GM19467 (cell line): Measurements from ENCODE around the gene CFL1.
"Not testable (repeated sequence)": the region's sequence is repeated elsewhere in the genome, so short reads cannot be mapped to it uniquely, and the experiment has no call there.

ENCODE experiments used
- ATAC-seq: cut with Tn5 transposase; IDR thresholded peaks from one replicate; pipeline ENCODE4 v1.9.1; 2021; ENCODE audit warnings: mild to moderate bottlenecking, moderate library complexity; ENCODE audit not compliant: unreplicated experiment

The CFL1 gene

DNA sequence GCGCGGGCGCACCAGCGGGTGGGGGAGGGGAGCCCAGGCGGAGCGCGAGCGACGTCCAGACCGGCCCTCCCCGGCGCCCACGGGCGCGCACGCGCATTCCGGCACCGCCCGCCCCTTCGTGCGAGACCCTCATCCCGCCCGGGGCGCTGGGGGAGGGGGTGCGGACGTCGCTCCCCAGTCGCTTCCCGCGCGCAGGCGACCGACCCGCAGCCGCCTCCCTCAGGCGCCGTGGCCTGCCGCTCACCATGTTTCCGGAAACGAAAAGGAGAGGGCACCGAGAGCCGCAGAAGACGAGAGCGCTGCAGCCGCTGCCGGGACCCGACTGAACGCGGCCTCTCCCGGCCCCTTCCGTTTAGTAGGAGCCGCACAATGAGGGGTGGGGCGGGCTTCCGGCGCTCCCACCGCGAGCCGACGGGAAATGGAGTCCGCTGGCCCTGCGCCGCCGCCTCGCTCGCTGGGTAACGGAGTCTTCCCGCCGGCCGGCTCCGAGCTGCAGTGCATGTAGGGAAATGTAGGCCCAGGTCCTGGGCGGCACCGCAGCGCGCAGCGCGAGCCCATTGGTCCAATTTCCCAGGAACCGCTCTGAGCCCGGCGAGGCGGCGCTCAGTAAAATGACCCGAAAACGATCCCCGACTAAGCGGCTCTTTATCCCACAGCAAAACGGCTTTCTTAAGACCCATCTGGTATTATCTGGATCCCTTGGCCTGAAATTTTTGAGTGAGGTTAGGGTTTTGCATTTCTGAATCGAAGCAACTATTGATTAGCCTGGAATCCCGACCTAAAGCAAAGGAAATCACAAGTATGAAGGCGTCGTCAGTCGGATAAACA lies at the start of gene CFL1:
Gene CFL1, minus strand, starts transcription at position 328 of the 828 bp plus-strand sequence. Its CDS starts 81 bp downstream, at position 247.
- ATAC-seq = peak; percentile 44

DNA sequence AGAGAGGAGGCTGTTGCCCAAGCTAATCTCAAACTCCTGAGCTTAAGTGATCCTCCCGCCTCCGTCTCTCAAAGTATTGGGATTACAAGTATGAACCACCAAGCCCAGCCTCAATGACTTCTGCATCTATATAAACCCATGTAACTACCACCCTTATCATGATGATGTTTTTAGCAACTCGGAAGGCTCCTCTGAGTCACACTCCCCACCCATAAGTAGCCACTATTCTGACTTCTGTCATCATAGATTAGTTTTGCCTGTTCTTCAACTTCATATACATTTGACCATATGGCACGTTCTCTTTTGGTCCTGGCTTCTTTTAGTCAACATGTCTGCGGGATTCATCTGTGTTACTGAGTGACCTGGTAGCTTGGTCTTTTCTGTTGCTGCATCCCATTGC lies 48.6 kb upstream of the CFL1 start:
- ATAC-seq = no peak

DNA sequence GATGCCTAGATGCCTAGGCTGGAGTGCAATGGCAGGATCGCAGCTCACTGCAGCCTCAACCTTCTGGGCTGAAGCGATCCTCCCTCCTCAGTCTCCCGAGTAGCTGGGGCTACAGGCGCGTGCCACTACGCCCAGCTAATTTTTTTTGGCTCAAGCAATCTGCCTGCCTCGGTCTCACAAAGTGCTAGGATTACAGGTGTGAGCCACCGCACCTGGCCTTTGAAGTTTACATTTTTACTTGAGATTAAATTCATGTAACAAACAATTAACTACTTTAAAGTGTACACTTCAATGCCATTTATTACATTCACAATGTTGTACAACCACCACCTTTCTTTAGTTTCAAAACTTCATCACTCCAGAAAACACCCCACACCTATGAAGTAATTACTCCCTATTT lies 45.7 kb upstream of the CFL1 start:
- no peak for ATAC-seq

DNA sequence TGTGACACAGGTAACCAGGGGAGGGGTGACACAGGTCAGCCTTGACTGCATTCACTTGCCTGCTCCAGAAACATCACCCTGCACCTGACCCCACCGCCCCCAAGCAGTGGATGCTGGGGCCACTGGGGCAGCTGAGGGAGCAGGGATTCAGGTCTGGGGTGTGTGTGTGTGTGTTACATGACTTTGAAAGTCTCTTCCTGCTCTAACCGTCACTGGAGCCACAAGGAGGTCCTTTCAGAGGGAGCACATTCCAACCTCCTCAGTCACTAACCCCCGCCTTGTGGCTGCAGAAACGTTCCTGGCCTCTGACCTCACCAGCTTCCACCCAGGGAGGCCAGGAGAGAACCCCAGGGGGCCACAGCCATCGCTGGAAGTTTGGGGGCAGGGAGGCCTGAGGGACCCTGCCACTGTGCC lies 45.1 kb upstream of the CFL1 start:
- ATAC-seq = no peak

DNA sequence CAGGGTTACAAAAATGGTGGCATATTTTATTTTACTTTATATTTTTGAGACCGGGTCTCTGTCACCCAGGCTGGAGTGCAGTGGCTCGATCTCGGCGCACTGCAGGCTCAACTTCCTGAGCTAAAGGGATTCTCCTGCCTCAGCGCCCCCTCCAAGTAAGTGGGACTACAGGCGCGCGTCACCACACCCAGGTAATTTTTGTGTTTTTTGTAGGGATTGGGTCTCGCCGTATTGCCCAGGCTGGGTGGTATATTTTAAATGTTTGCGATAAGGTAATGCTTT lies 42.9 kb upstream of the CFL1 start:
- no peak for ATAC-seq

DNA sequence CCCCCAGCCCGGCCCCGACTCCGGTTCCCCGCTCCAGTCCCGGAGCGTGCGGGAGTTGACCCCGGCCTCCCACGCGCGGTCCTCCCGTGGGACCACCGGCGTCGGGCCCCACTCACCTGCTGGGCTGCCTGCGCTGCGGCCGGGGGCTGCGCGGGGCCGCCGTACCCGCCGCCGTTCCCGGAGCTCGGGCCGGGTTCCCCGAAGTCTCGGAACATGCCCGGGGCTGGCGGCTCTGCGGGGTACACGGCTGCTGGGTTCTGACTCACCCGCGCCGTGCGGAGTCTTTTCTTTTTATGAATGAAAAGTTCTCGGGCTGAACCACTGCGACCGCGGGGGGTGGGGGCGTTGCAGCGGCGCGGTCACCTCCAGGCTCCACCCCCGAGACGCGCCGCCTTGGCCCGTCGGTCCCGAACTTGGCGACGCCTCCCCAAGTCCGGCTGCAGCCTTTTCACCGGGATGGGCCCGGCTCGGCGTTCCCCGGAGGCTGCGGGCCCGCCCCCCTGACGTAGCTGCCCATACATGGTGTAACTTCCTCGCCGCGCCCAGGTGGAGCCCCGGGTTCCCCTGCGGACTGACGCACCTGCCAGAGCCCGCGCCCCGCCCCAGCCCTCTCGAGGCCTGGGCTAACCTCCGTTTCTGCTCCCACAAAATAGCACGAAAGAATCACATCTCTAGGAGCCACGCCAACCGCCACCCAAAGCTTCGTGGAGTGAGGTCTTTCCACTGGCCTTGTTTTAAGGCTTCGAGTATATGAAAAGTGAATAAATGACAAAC lies 42.3 kb upstream of the CFL1 start, which contains the start of gene FOSL1:
Gene FOSL1, minus strand, starts transcription at position 264 of the 774 bp plus-strand sequence. Its CDS starts 49 bp downstream, at position 215.
- ATAC-seq = peak; percentile 70

DNA sequence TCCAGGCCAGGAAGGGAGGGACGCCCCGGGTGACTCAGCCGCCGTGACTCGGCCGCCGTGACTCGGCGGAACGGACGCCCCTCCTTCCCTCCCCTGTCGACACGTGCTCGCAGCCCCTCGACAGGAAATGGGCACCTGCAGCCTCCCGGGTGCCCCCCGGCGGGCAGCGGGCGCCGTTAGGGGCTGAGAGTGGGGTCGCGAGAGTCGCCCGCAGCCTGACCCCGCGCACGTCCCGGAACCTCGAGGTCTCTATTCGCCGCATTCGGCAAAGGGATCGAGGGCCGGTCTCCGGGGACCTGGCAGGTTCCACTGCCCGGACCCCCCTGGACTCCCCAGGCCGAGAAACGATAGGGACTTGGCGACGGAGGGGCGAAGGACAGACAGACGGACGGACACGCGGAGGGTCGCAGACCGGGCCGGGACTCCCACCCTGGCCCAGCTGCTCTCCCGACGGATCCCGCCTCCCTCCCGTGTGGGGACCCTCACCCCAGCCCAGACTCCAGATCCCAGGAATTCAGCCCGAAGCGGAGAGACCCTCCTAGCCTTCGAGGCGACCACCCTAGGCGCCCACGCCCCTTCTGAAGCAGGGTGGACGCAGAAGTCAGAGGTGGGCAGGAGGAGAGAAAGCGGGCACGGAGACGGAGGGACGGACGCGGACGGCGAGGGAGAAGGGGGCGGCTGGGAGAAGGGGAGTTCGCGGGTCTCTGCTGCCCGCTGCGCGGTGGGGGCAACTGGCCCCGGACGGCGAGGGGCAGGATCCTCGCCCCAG lies 41.6 kb upstream of the CFL1 start:
- no peak for ATAC-seq

DNA sequence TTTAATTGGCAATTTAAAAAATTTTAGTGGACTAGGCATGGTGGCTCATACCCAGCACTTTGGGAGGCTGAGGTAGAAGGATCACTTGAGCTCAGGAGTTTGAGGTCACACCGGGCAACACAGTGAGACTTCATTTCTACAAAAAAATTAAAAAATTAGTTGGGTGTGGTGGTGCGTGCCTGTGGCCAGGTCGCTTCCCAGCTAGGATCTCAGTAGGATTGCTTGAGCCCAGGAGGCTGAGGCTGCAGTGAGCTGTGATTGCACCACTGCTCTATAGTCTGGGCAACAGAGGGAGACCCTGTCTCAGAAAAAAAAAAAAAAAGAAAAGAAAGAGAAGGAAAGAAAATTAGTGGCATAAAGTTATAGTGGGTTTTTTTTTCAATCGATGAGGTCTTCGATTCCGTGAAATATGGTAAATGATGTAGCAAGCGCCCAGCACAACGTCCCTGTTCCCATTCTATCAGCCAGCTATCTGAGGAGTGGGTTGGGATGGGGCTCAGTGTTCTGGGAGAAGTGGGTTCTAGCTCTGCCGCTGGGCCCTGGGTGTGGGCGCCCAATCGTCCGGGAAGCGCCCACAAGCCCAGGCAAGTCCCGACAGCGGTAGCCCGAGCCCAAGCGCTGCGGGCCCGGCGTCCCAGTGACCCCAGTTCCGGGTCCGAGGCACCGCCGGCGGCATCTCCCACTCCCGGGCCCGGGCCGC lies 40.8 kb upstream of the CFL1 start:
- ATAC-seq = no peak

DNA sequence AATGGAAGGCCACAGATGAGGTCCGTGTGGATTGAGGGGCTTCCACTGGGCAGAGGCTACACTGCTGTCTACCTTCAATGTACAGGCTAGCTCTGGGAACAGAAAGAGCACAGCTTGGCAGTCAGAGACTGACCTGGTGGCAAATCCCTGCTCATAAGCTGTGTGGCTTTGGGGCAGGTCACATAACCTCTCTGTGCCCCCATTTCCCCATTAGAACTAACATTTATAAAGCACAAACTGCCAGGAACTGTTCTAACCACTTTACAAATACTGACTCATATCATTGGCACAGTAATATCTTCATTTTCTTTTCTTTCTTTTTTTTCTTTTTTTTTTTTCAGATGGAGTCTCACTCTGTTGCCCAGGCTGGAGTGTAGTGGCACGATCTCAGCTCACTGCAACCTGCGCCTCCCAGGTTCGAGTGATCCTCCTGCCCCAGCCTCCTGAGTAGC lies 39.1 kb upstream of the CFL1 start:
- ATAC-seq = no peak

DNA sequence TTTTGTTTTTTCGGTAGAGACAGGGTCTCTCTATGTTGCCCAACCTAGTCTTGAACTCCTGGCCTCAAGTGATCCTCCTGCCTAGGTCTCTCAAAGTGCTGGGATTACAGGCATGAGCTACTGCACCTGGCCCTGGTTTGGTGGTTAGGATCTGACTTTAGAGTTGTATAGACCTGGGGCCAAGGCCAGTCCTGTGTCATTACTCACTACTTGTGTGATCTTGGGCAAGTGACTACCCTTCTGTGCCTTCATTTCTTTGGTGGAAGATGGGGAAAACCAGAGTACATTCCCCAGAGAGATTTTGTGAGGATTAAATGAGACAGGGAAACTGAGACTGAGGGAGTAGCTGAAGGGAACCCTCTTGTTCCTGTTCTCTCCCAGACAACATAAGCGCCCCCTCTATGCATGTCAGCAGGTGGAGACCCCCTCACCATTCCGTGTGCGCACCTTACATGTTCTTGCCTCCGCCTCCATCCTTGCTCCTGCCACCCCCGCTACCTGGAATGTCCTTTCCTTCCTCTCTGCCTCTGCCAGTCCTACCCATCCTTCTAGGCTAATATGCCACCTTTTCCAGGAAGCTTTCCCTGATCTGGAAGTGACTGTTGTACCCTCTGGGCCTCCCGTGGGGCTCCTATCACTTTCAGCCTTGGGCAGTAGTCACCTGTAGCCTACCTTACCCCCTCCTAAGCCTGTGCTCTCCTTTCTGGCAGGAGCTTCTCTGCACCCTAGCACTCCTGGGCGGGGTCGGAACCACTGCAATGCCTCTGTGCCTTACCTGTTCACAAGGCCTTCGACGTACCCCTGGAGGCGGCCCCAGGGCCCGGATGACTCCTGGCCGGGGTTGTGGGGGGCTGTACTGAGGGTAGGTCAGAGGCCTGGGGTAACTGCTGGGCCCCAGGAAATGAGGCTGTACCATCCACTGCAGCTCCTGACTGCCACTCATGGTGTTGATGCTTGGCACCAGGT lies 38.3 kb upstream of the CFL1 start:
- ATAC-seq = no peak

DNA sequence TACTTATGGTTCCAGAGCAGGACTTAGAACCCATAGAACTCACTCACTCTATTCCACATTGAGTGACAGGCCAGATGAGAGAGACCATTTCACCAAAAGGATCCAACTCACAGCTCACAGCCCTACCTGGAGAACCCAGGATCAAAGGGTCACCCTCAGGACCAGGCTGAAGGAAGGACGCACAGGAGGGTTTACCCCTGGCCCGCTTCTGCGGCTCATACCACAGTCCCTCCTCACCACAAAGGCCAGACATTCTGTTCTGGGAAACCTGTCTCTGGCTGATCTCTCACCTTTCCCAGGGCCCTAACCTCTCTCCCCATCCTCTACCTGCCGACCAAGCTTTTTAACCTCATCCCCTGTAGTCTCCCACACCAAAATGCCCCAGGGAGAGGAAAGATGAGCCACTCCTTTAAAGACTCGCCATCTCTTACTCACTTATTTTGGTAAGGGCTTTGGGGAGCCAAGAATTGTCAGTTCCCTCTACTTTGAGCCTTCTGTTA lies 37.6 kb upstream of the CFL1 start:
- no peak for ATAC-seq

DNA sequence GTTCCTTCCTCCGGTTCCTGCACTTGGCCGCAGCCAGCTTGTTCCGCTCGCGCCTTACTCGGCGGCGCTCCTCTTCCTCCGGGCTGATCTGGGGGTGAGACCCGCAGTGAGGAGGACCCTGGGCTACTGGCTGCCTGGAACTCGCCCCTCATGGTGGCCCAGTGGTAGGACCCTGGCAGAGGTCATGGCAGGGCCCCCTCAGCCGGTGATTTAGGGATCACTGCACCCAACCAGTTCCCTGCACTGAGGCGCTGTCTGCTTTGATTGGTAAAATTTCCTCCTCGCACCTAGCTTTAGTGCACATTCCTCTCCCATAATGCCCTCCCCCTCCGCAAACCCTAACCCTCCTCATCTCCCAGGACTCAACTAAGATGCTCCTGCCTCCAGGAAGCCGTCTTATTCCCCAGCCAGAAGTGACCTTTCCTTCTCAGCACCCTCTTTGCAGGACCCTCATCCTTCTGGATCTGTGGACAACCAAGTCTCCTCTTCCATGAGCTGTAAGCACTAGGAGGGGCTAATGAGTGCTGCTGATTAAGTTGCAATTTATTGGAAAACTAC lies 36.1 kb upstream of the CFL1 start:
- no peak for ATAC-seq

DNA sequence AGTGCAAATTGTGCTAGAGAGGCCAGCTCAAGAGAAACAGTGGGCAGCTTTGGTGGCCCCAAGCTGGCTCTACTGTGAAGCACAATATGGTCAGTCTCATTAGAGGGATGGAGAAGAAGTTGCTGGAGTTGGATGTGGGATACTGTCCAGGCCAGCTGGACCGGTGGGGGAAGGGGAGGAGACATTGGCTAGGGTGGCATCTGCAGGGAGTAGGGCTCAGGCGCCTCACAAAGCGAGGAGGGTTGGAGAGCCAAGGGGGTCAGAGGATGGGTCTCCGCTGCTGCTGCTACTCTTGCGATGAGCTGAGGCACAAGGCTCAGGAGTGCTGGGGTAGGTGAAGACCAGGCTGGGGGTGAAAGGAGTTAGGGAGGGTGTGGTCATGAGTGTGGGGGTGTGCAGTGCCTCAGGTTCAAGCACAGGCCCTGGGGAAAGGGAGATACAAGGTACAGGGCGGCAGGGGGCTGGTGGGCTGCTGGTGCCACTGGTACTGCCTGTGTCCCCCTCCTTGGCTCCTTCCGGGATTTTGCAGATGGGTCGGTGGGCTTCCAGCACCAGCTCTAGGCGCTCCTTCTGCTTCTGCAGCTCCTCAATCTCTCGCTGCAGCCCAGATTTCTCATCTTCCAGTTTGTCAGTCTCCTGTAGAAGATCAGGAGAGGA lies 34.8 kb upstream of the CFL1 start:
- ATAC-seq = no peak

DNA sequence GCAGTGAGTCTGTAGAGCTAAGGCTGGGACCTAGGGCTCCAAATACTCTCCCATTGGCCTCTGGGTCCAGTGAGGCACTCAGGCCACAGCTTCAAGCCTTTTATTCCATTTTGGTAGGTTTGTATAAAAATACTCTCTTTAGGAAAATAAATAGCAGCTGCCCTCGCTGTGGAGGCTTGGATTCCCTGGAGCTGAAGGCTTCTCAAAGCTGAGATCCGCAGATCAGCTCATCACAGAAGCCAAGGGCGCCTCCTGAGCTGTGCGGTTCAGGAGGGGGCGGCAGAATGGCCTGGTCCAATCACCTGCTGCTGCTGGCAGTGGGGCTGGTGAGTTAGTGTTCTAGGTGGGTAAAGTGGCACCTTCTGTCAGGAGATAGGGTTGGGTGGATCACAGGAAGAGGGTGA lies 34.2 kb upstream of the CFL1 start:
- not testable (repeated sequence) for ATAC-seq

DNA sequence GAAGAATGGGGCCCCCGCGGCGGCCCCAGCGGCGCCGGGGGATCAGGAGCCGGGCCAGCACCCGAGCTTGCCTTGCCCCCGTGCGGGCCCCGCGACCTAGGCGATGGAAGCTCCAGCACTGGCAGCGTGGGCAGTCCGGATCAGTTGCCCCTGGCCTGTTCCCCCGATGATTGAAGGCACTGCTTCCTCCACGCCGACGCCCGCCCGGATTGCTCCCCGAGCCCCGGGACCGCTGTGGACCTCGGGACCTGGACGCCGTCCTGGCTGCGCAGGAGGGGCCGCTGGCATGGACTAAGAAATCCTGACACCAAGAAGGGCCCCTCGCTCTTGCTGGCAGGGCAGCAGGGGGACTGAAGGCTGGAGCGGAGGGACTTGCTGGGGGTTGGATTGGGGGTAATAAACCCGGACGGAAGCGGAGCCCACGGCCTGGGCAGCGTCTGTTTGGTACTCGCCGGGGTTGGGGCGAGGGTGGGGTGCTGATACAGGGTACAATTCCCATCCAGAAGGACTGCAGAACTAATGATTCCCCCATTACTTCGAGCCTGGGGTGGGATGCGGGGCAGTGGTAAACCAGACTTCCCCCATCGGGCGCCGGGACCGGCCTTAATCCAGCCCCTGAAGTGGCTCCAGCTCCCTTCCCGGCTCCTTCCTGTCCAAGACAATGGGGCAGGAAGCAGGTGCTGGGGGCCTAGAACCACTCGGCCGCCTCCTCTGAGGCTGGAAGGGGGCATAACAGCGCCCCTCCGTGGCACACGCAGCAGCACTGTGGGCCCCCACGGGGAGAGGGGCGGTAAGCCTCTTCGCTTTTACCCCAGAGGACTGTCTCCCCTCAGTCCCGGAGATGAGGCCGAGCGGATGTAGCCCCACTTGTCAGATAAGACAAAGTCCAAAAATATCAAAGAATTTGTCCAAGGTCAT lies 33.5 kb upstream of the CFL1 start:
- ATAC-seq = no peak

DNA sequence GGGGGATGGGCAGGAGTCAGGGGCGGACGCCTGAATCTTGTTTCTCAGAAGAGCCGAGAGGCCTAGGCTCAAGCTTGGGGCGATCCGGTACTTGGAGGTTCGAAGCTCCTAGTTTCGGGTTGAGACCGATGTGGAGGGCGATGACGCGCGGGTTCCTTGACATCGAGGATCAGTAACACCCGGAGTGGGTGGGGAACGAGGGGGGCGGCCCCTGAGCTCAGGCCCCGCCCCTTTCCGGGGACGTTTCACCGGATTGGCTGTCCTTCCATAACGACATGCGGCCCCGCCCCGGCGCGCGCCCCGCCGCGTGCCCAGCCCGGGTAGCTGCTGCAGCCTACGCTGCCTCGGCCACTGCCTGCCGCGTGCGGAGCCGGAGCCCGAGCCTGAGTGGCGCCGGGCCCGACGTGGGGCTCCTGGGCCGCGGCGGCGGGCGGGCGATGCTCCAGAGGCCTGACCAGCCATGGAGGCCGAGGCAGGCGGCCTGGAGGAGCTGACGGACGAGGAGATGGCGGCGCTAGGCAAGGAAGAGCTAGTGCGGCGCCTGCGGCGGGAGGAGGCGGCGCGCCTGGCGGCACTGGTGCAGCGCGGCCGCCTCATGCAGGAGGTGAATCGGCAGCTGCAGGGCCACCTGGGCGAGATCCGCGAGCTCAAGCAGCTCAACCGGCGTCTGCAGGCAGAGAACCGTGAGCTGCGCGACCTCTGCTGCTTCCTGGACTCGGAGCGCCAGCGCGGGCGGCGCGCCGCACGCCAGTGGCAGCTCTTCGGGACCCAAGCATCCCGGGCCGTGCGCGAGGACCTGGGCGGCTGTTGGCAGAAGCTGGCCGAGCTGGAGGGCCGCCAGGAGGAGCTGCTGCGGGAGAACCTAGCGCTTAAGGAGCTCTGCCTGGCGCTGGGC lies 32.6 kb upstream of the CFL1 start, which contains the start of gene CCDC85B:
Gene CCDC85B, plus strand, starts transcription at position 350 of the 895 bp plus-strand sequence. Its CDS starts 111 bp downstream, at position 461.
- ATAC-seq = peak; percentile 55
